ENCODE measurements around the gene FRMPD2. TPM values are rescaled to one million over a fixed set of nuclear protein-coding genes. Genes with fewer than 3 reads are reported as not detected.
"Not testable (repeated sequence)": the region's sequence is repeated elsewhere in the genome, so short reads cannot be mapped to it uniquely, and the experiment has no call there.

Gene FRMPD2
- total RNA-seq, 1 donor from 2014 or later = not detected

GRCh38 chr10:48235501-48235900, 39.0 kb downstream of the FRMPD2 start:
- ATAC-seq (no peak), DNase-seq (ENCODE audit: low spot score) (peak; percentile 11)

- peak; percentile 33 for DNase-seq (ENCODE audit: low spot score)
Measured at GRCh38 chr10:48234787-48235186, 39.7 kb downstream of the FRMPD2 start.

GRCh38 chr10:48234295-48234694, 40.2 kb downstream of the FRMPD2 start:
- ATAC-seq (no peak), DNase-seq (ENCODE audit: low spot score) (peak; percentile 5)

More at GRCh38 chr10:48234787-48235186, 39.7 kb downstream of the FRMPD2 start:
- ATAC-seq = no peak

- no peak for ATAC-seq
- peak; percentile 32 for DNase-seq (ENCODE audit: low spot score)
Measured at GRCh38 chr10:48233559-48234005, 40.9 kb downstream of the FRMPD2 start.

- peak; percentile 28 for DNase-seq (ENCODE audit: low spot score)
- no peak for ATAC-seq
Measured at GRCh38 chr10:48232717-48233447, 41.6 kb downstream of the FRMPD2 start.

- ATAC-seq = no peak
- DNase-seq (ENCODE audit: low spot score) = peak; percentile 5
Measured at GRCh38 chr10:48231699-48232315, 42.7 kb downstream of the FRMPD2 start.

GRCh38 chr10:48231178-48231577, 43.3 kb downstream of the FRMPD2 start:
- no peak for ATAC-seq
- DNase-seq (ENCODE audit: low spot score) = no peak

GRCh38 chr10:48227213-48227612, 47.3 kb downstream of the FRMPD2 start:
- ATAC-seq (no peak), DNase-seq (ENCODE audit: low spot score) (no peak)

GRCh38 chr10:48224979-48225560, 49.4 kb downstream of the FRMPD2 start:
- ATAC-seq (no peak), DNase-seq (ENCODE audit: low spot score) (no peak)

- DNase-seq (ENCODE audit: low spot score) = no peak
- no peak for ATAC-seq
Measured at GRCh38 chr10:48224296-48224695, 50.2 kb downstream of the FRMPD2 start.

GRCh38 chr10:48221814-48222213, 52.7 kb downstream of the FRMPD2 start:
- no peak for DNase-seq (ENCODE audit: low spot score)
- ATAC-seq = no peak

- ATAC-seq; DNase-seq (ENCODE audit: low spot score): not testable (repeated sequence)
Measured at GRCh38 chr10:48221031-48221430, 53.5 kb downstream of the FRMPD2 start.

GRCh38 chr10:48219194-48219593, 55.3 kb downstream of the FRMPD2 start:
- no peak for ATAC-seq

GRCh38 chr10:48216744-48217143, 57.8 kb downstream of the FRMPD2 start:
- no peak for DNase-seq (ENCODE audit: low spot score)
- no peak for ATAC-seq

More at GRCh38 chr10:48219194-48219593, 55.3 kb downstream of the FRMPD2 start:
- no peak for DNase-seq (ENCODE audit: low spot score)

- ATAC-seq = no peak
- DNase-seq (ENCODE audit: low spot score) = no peak
Measured at GRCh38 chr10:48216204-48216505, 58.3 kb downstream of the FRMPD2 start.

- DNase-seq (ENCODE audit: low spot score) (peak; percentile 49), ATAC-seq (peak; percentile 83)
Measured at GRCh38 chr10:48215486-48216203, 58.9 kb downstream of the FRMPD2 start.

GRCh38 chr10:48214716-48215485, 59.6 kb downstream of the FRMPD2 start:
- DNase-seq (ENCODE audit: low spot score) (no peak), ATAC-seq (no peak)

- ATAC-seq (no peak), DNase-seq (ENCODE audit: low spot score) (no peak)
Measured at GRCh38 chr10:48213047-48213446, 61.4 kb downstream of the FRMPD2 start.

GRCh38 chr10:48211777-48212176, 62.7 kb downstream of the FRMPD2 start:
- ATAC-seq = no peak
- DNase-seq (ENCODE audit: low spot score) = no peak

GRCh38 chr10:48210966-48211365, 63.5 kb downstream of the FRMPD2 start:
- ATAC-seq (no peak), DNase-seq (ENCODE audit: low spot score) (no peak)

- no peak for ATAC-seq
- DNase-seq (ENCODE audit: low spot score) = no peak
Measured at GRCh38 chr10:48210391-48210790, 64.1 kb downstream of the FRMPD2 start.

Measured in left lobe of liver (tissue), 2 donors.